NB4 (cell line): ENCODE data around the gene FOXP1.

Experiments
- DNase-seq: peaks from one replicate; pipeline ENCODE4 v3.0.0; 2010; ENCODE audit warnings: low read depth
- H3K4me3 ChIP-seq: one replicate; pipeline ENCODE4 v1.5.1; 2011; ENCODE audit warnings: mild to moderate bottlenecking, low read depth, low read length, moderate library complexity
- CTCF ChIP-seq: IDR thresholded peaks from one replicate; pipeline ENCODE4 v1.5.1; 2012; ENCODE audit warnings: low read depth, low read length
- MAX ChIP-seq: IDR thresholded peaks from 2 replicates; pipeline ENCODE4 v1.6.1; 2011; ENCODE audit warnings: low read depth, low read length
- MYC ChIP-seq: IDR thresholded peaks from 2 replicates; pipeline ENCODE4 v1.6.1; 2011; ENCODE audit warnings: low read depth, low read length
- POLR2A ChIP-seq: IDR thresholded peaks from 2 replicates; pipeline ENCODE4 v1.6.1; 2011; ENCODE audit warnings: mild to moderate bottlenecking; ENCODE audit not compliant: insufficient read length; ENCODE audit errors: extremely low read depth

Gene FOXP1

GRCh38 chr3:71172951-71173350 lies 410.6 kb downstream of the FOXP1 start:
- H3K4me3 ChIP-seq = no peak overlapping the region
- DNase-seq = no peak
- no peak for TF ChIP-seq CTCF
- TF ChIP-seq MYC = no peak

GRCh38 chr3:71172189-71172588 lies 411.3 kb downstream of the FOXP1 start:
- H3K4me3 ChIP-seq = no peak overlapping the region

GRCh38 chr3:71171247-71171646 lies 412.3 kb downstream of the FOXP1 start:
- no peak for TF ChIP-seq CTCF
- TF ChIP-seq MAX = no peak
- no peak for TF ChIP-seq MYC
- no peak for TF ChIP-seq POLR2A
- no peak for DNase-seq
- no peak overlapping the region for H3K4me3 ChIP-seq

More at GRCh38 chr3:71172189-71172588, 411.3 kb downstream of the FOXP1 start:
- DNase-seq = no peak
- no peak for TF ChIP-seq MYC
- TF ChIP-seq MAX = no peak
- no peak for TF ChIP-seq CTCF
- TF ChIP-seq POLR2A = no peak

GRCh38 chr3:71168880-71169411 lies 414.6 kb downstream of the FOXP1 start:
- no peak overlapping the region for H3K4me3 ChIP-seq
- no peak for DNase-seq
- TF ChIP-seq POLR2A (no peak), CTCF (no peak), MYC (no peak), MAX (no peak)

GRCh38 chr3:71168121-71168721 lies 415.3 kb downstream of the FOXP1 start:
- TF ChIP-seq POLR2A = no peak
- no peak for TF ChIP-seq CTCF
- H3K4me3 ChIP-seq = no peak overlapping the region
- DNase-seq = no peak
